Endothelial cell of umbilical vein (primary cell): ENCODE results near the gene NDUFAF8. TPM values are rescaled to one million over a fixed set of nuclear protein-coding genes. Genes with fewer than 3 reads are reported as not detected.

Experiments used
- BruUV-seq: library from RNA; stranded (reverse); fragments of 400-500 nt; replicated peaks from 2 replicates; lab custom pipeline; 2021; lab: Mats Ljungman, UMichigan
- CTCF ChIA-PET: fragments of 300-600, 350-600 bp; sonication (Branson Sonifier 250); formaldehyde crosslinking; loops from one replicate; lab custom pipeline; 2021; ENCODE audit warnings: antibody characterized with exemption, inconsistent platforms; lab: Charles Lee
- POLR2A ChIA-PET: fragments of 300-600, 350-600 bp; sonication (Branson Sonifier 250); formaldehyde crosslinking; loops from one replicate; lab custom pipeline; 2021; ENCODE audit warnings: antibody characterized with exemption, inconsistent platforms; lab: Charles Lee
- DNase-seq: peaks from one replicate; pipeline ENCODE4 v3.0.0-alpha.2; 2011; ENCODE audit warnings: low read depth, low spot score
- FAIRE-seq: peaks from 2 replicates; lab custom pipeline; 2011; peaks lifted over from hg19 to GRCh38; lab: Jason Lieb, UNC
- H2AFZ ChIP-seq: 2 replicates; pipeline ENCODE4 v1.6.0; 2012; ENCODE audit warnings: low read depth, low read length, control low read depth, inconsistent platforms
- H3K27ac ChIP-seq: 2 replicates; pipeline ENCODE4 v1.5.1; 2011; ENCODE audit warnings: low read depth, mild to moderate bottlenecking, control low read depth, low read length, moderate library complexity; ENCODE audit not compliant: insufficient read depth
- H3K27me3 ChIP-seq, 2 experiments: 2 replicates each; pipeline versions ENCODE4 v1.6.0 to v1.6.1; 2011; ENCODE audit warnings: low read length in 2 of 2, mixed read lengths in 1 of 2; ENCODE audit not compliant: control insufficient read depth in 2 of 2, insufficient read depth in 2 of 2
- H3K36me3 ChIP-seq, 2 experiments: 2 replicates in 1 of 2; 3 replicates in 1 of 2; pipeline ENCODE4 v1.5.1; 2011; ENCODE audit warnings: low read length in 2 of 2, mild to moderate bottlenecking in 1 of 2, moderate library complexity in 1 of 2; ENCODE audit not compliant: control insufficient read depth in 2 of 2, insufficient read depth in 2 of 2; ENCODE audit errors: extremely low read depth in 1 of 2
- H3K4me1 ChIP-seq: 3 replicates; pipeline ENCODE4 v1.5.1; 2011; ENCODE audit warnings: mild to moderate bottlenecking, low read length; ENCODE audit not compliant: control insufficient read depth, insufficient read depth; ENCODE audit errors: extremely low read depth
- H3K4me2 ChIP-seq: 2 replicates; pipeline ENCODE4 v1.6.1; 2011; ENCODE audit warnings: low read length, control low read depth, mixed read lengths; ENCODE audit not compliant: insufficient read depth
- H3K4me3 ChIP-seq, 3 experiments: fragments of 200-600 bp in 1 of 3; sonication (generic), shearing (Covaris generic) in 1 of 3; replicated peaks in 1 of 3; 2 replicates each; pipeline ENCODE4 v1.5.1; 2011 to 2016; ENCODE audit warnings: control low read depth in 3 of 3, low read length in 3 of 3, mild to moderate bottlenecking in 2 of 3, inconsistent platforms in 1 of 3, low read depth in 1 of 3, moderate library complexity in 1 of 3; ENCODE audit not compliant: insufficient read depth in 1 of 3
- H3K79me2 ChIP-seq: 2 replicates; pipeline ENCODE4 v1.6.0; 2012; ENCODE audit warnings: low read length, inconsistent platforms; ENCODE audit not compliant: control insufficient read depth, insufficient read depth
- H3K9ac ChIP-seq: replicated peaks from 2 replicates; pipeline ENCODE3; 2011; ENCODE audit warnings: low read length, control low read depth; ENCODE audit not compliant: insufficient read depth; ENCODE audit errors: extremely low read depth
- H3K9me1 ChIP-seq: replicated peaks from 3 replicates; pipeline ENCODE4 v1.6.0; 2011; ENCODE audit warnings: mild to moderate bottlenecking, low read length; ENCODE audit not compliant: control insufficient read depth, insufficient read depth; ENCODE audit errors: extremely low read depth
- H3K9me3 ChIP-seq: replicated peaks from 2 replicates; pipeline ENCODE4 v1.5.1; 2012; ENCODE audit warnings: low read length, inconsistent platforms; ENCODE audit not compliant: control insufficient read depth, insufficient read depth
- H4K20me1 ChIP-seq: replicated peaks from 2 replicates; pipeline ENCODE3; 2011; ENCODE audit warnings: mild to moderate bottlenecking, low read length; ENCODE audit not compliant: control insufficient read depth, insufficient read depth; ENCODE audit errors: extremely low read depth
- CTCF ChIP-seq, 2 donors: IDR thresholded peaks; 1 replicate in 1 of 2; 2 replicates in 1 of 2; pipeline ENCODE4 v1.5.1; 2011; ENCODE audit warnings: low read length in 2 of 2, mild to moderate bottlenecking in 2 of 2, moderate library complexity in 2 of 2, control low read depth in 1 of 2, inconsistent platforms in 1 of 2, low read depth in 1 of 2; ENCODE audit not compliant: insufficient read depth in 1 of 2; ENCODE audit errors: extremely low read depth in 1 of 2
- EZH2 ChIP-seq: IDR thresholded peaks from 2 replicates; pipeline ENCODE4 v1.6.1; 2012; ENCODE audit warnings: borderline replicate concordance, low read depth, mild to moderate bottlenecking, moderate library complexity, low read length, inconsistent platforms; ENCODE audit not compliant: severe bottlenecking
- FOS ChIP-seq: IDR thresholded peaks from 2 replicates; pipeline ENCODE4 v1.6.1; 2011; ENCODE audit warnings: mild to moderate bottlenecking, low read length, moderate library complexity, borderline replicate concordance; ENCODE audit not compliant: insufficient read depth
- GATA2 ChIP-seq: IDR thresholded peaks from 2 replicates; pipeline ENCODE4 v1.7.0; 2011; ENCODE audit warnings: low read depth, mild to moderate bottlenecking, moderate library complexity, mixed read lengths, low read length; ENCODE audit not compliant: insufficient read length, insufficient read depth
- JUN ChIP-seq: IDR thresholded peaks from 2 replicates; pipeline ENCODE4 v1.6.1; 2011; ENCODE audit warnings: borderline replicate concordance, low read depth; ENCODE audit not compliant: insufficient read length, insufficient read depth
- MYC ChIP-seq: IDR thresholded peaks from one replicate; pipeline ENCODE4 v1.6.1; 2011; ENCODE audit warnings: mild to moderate bottlenecking, low read depth, low read length
- POLR2A ChIP-seq: IDR thresholded peaks from 2 replicates; pipeline ENCODE4 v1.6.1; 2012; ENCODE audit warnings: low read depth, mild to moderate bottlenecking, control low read depth, low read length
- POLR2AphosphoS5 ChIP-seq: IDR thresholded peaks from 2 replicates; pipeline ENCODE4 v1.6.1; 2012; ENCODE audit warnings: low read depth, mild to moderate bottlenecking, control low read depth, low read length, moderate library complexity; ENCODE audit not compliant: insufficient read depth
- dilution Hi-C: fragments of 300-500 bp; cut with MboI; formaldehyde crosslinking; loops from one replicate; pipeline ENCODE4 v1.15.0; 2019; ENCODE audit warnings: low sequenced_read_pairs; ENCODE audit not compliant: extremely low pct_ligation_motif_present
- intact Hi-C: fragments of 100-400 bp; cut with micrococcal nuclease; formaldehyde crosslinking; loops from one replicate; pipeline ENCODE4 v1.10.0; 2022
- polyA plus RNA-seq, 4 experiments: library from polyadenylated mRNA; depleted of rRNA in 3 of 4; stranded (reverse) in 3 of 4; unstranded in 1 of 4; fragments of >200 nt; gene quantifications; 2 replicates each; pipeline versions ENCODE4 v1.2.1 to v1.2.3, GENCODE V29; 2011 to 2012; ENCODE audit warnings: missing spikeins in 1 of 4
- total RNA-seq: library from RNA; stranded (reverse); gene quantifications from 2 replicates; pipeline ENCODE4 v1.2.3, GENCODE V29; 2021
- TF ChIP-seq, protein P1 (sequence below): IDR thresholded peaks from 2 replicates; pipeline ENCODE4 v1.6.1; 2011; ENCODE audit not compliant: insufficient read depth, insufficient read length

NDUFAF8 gene
- total and polyA plus RNA-seq, 2 donors (not counting 3 experiments of a cell fraction or from before 2014, with no cell fraction given): 61.5 to 83.9 TPM

GRCh38 chr17:81276781-81277180 lies 37.7 kb downstream of the NDUFAF8 start:
- H3K4me1 ChIP-seq: no peaks in the 10 kb centered on the region
- H4K20me1 ChIP-seq: no peaks in the 10 kb centered on the region
- no peak overlapping the region for H2AFZ ChIP-seq
- H3K27ac ChIP-seq: no peak overlapping the region
- dilution Hi-C loops (no loop called here), intact Hi-C loops (no loop called here)
- no peak overlapping the region for H3K4me2 ChIP-seq
- H3K9ac ChIP-seq: no peak overlapping the region
- H3K9me3 ChIP-seq: no peaks in the 10 kb centered on the region
- no TSS peak for BruUV-seq
- no peaks in the 10 kb centered on the region for H3K79me2 ChIP-seq
- H3K36me3 ChIP-seq: peaks cover 15 to 48% of the 10 kb centered on the region in 2 experiments
- ChIA-PET POLR2A (no interaction called here), CTCF (no interaction called here)
- H3K27me3 ChIP-seq: no peaks in the 10 kb centered on the region
- FAIRE-seq (no peak), DNase-seq (no peak)
- H3K4me3 ChIP-seq: no peak overlapping the region
- H3K9me1 ChIP-seq: no peaks in the 10 kb centered on the region
- TF ChIP-seq CTCF (IDR thresholded peaks at IDR 0.05; ENCODE audit: extremely low read depth in 1 of 2, insufficient read depth in 1 of 2, low read depth in 1 of 2, low read length in 2 of 2) (no peak), POLR2AphosphoS5 (no peak), GATA2 (no peak), MYC (no peak), JUN (no peak), FOS (no peak), POLR2A (no peak), EZH2 (no peak)
- TF ChIP-seq, protein P1, sequence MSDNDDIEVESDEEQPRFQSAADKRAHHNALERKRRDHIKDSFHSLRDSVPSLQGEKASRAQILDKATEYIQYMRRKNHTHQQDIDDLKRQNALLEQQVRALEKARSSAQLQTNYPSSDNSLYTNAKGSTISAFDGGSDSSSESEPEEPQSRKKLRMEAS: no peak
